ENCODE measurements around the gene BLCAP. TPM values are rescaled to one million over a fixed set of nuclear protein-coding genes. Genes with fewer than 3 reads are reported as not detected.

The BLCAP gene
- total RNA-seq, 3 donors from 2014 or later (not counting 1 experiment from before 2014, with no cell fraction given): 60.4 to 80.1 (median 77.9) TPM

DNA sequence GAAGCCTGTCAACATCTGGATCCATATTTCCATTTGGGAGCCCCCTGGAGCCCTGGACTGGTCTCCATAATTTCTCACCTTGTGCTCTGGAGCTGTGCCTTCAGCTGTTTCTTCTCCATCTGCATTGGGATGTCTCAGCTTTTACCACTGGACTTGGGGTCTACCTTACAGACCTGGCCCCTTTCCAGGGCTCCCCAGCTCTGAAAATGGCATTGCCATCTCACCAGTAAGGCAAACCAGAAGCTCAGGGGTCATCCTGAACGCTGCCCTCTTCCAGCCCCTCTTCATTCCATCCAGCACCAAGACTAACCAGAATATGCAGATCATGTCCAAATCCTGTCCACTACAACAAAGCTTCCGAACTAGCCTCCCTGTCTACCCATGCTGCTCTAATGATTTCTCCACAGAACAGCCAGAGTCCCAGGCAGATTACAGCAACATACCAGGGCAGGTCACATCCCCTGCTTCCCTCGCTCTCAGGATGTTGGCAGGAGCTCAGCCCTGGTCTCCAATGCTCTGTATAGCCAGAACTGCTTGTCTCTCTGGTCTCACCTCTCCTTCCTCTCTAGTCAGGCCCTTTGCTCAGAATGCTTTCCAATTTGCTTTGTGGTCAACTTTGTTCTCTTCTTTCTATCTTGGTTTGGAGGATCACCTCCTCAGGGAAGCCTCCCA lies 24.3 kb downstream of the BLCAP start:
- no peaks in the 10 kb centered on the region for H3K36me3 Mint-ChIP-seq
- Histone ChIP-seq H3K27ac (ENCODE audit: low read length) (no peak overlapping the region), H3K27me3 (ENCODE audit: control insufficient read depth, insufficient read depth, low read length) (no peaks in the 10 kb centered on the region), H3K9me3 (ENCODE audit: control insufficient read depth, insufficient read depth, low read length) (no peaks in the 10 kb centered on the region), H3K4me1 (ENCODE audit: control insufficient read depth, insufficient read depth, low read length) (peaks cover 3% of the 10 kb centered on the region), H3K4me3 (ENCODE audit: low read length) (no peak overlapping the region), H3K36me3 (ENCODE audit: control insufficient read depth, insufficient read depth, low read length) (peaks cover 2% of the 10 kb centered on the region)
- no peaks in the 10 kb centered on the region for H3K27me3 Mint-ChIP-seq (ENCODE audit: low read depth in 2 of 2)
- ATAC-seq: no peak
- no peaks in the 10 kb centered on the region for H3K9me3 Mint-ChIP-seq
- DNase-seq: no peak
- no peak overlapping the region for H3K27ac Mint-ChIP-seq
- TF ChIP-seq, protein P1, sequence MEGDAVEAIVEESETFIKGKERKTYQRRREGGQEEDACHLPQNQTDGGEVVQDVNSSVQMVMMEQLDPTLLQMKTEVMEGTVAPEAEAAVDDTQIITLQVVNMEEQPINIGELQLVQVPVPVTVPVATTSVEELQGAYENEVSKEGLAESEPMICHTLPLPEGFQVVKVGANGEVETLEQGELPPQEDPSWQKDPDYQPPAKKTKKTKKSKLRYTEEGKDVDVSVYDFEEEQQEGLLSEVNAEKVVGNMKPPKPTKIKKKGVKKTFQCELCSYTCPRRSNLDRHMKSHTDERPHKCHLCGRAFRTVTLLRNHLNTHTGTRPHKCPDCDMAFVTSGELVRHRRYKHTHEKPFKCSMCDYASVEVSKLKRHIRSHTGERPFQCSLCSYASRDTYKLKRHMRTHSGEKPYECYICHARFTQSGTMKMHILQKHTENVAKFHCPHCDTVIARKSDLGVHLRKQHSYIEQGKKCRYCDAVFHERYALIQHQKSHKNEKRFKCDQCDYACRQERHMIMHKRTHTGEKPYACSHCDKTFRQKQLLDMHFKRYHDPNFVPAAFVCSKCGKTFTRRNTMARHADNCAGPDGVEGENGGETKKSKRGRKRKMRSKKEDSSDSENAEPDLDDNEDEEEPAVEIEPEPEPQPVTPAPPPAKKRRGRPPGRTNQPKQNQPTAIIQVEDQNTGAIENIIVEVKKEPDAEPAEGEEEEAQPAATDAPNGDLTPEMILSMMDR (IDR thresholded peaks at IDR 0.05): no peak
- intact Hi-C loops (cut with micrococcal nuclease): no loop called here
- no peak overlapping the region for H3K4me3 Mint-ChIP-seq
- 93% methylated on average over 3 of the region's 3 CpGs for WGBS (ENCODE audit: insufficient coverage)
- no peaks in the 10 kb centered on the region for H3K4me1 Mint-ChIP-seq

DNA sequence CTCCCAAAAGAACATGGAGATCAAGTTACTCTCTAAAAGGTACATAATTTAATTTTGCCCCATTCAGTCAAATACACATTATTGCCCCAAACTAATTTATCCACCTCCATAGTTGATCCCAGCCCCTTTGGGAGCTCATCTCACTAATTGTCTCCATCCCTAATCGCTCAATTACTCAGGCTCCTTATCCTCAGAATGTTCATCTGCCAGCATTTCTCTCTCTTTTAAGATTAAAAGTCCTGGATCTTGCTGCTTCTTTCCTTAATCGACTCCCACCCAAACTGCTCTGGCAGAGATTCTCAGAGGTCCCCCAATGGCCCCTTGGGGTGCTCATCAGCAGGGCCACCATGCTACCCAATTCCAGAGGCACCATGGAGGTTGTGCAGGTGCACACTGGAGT lies 25.0 kb downstream of the BLCAP start:
- ATAC-seq: no peak
- no peaks in the 10 kb centered on the region for H3K27me3 Mint-ChIP-seq (ENCODE audit: low read depth in 2 of 2)
- no peaks in the 10 kb centered on the region for H3K27me3 ChIP-seq (ENCODE audit: control insufficient read depth, insufficient read depth, low read length)
- no peak overlapping the region for H3K4me3 Mint-ChIP-seq
- no peaks in the 10 kb centered on the region for H3K36me3 ChIP-seq (ENCODE audit: control insufficient read depth, insufficient read depth, low read length)
- no peak for DNase-seq
- H3K9me3 Mint-ChIP-seq: no peaks in the 10 kb centered on the region
- intact Hi-C loops (cut with micrococcal nuclease): no loop called here
- H3K4me1 Mint-ChIP-seq: no peaks in the 10 kb centered on the region
- H3K9me3 ChIP-seq (ENCODE audit: control insufficient read depth, insufficient read depth, low read length): no peaks in the 10 kb centered on the region
- H3K27ac Mint-ChIP-seq: no peak overlapping the region
- 100% methylated on average over 2 of the region's 2 CpGs for WGBS (ENCODE audit: insufficient coverage)
- H3K36me3 Mint-ChIP-seq: no peaks in the 10 kb centered on the region
- peaks cover 3% of the 10 kb centered on the region for H3K4me1 ChIP-seq (ENCODE audit: control insufficient read depth, insufficient read depth, low read length)
- TF ChIP-seq, protein P1 (IDR thresholded peaks at IDR 0.05): no peak
- H3K4me3 ChIP-seq (ENCODE audit: low read length): no peak overlapping the region
- H3K27ac ChIP-seq (ENCODE audit: low read length): no peak overlapping the region

DNA sequence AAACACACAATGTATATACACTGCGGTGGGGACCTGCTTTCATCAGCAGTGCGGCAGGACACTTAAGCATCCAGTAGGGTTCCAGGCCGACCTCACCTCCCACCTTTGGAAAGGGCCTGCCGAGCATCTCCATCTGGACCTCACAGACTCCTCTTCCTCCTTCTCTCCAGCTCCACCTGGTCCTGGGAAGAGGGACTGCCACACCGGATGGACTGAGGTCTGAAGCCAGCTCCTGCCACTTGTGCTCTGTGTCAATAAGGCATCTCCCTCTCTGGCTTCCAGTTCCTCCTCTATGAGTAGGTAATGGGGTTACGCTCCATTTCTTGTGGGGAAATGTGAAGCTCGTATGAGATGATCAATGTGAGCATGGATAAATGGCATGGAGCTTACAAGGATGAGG lies 25.7 kb downstream of the BLCAP start:
- Histone ChIP-seq H3K27ac (ENCODE audit: low read length) (no peak overlapping the region), H3K36me3 (ENCODE audit: control insufficient read depth, insufficient read depth, low read length) (no peaks in the 10 kb centered on the region), H3K4me1 (ENCODE audit: control insufficient read depth, insufficient read depth, low read length) (no peaks in the 10 kb centered on the region), H3K9me3 (ENCODE audit: control insufficient read depth, insufficient read depth, low read length) (no peaks in the 10 kb centered on the region), H3K27me3 (ENCODE audit: control insufficient read depth, insufficient read depth, low read length) (no peaks in the 10 kb centered on the region), H3K4me3 (ENCODE audit: low read length) (no peak overlapping the region)
- Mint-ChIP-seq H3K4me3 (no peak overlapping the region), H3K9me3 (no peaks in the 10 kb centered on the region), H3K4me1 (no peaks in the 10 kb centered on the region), H3K27me3 (ENCODE audit: low read depth in 2 of 2) (no peaks in the 10 kb centered on the region), H3K27ac (no peak overlapping the region), H3K36me3 (no peaks in the 10 kb centered on the region)
- no peak for DNase-seq
- intact Hi-C loops (cut with micrococcal nuclease): no loop called here
- 100% methylated on average over 5 of the region's 7 CpGs for WGBS (ENCODE audit: insufficient coverage)
- no peak for ATAC-seq
- TF ChIP-seq, protein P1 (IDR thresholded peaks at IDR 0.05): no peak

DNA sequence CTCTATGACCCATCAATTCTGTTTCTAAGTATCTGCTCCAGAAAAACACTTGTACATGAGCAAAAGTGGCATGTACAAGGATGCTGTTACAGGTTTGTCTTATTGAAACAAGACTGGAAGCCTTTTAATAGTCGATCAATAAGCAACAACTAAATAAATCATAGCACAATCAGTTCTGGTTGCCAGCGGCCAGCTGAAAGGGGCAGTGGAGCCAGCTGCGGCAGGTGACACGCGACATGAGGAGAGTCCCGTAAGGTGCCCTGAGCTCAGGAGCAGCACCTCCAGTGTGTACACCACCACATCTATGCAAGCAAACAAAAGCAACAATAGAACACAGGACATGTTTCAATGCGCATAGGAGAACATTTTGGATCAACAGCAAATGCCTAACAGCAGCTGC lies 27.4 kb downstream of the BLCAP start:
- Histone ChIP-seq H3K36me3 (ENCODE audit: control insufficient read depth, insufficient read depth, low read length) (no peaks in the 10 kb centered on the region), H3K4me3 (ENCODE audit: low read length) (no peak overlapping the region), H3K9me3 (ENCODE audit: control insufficient read depth, insufficient read depth, low read length) (no peaks in the 10 kb centered on the region), H3K4me1 (ENCODE audit: control insufficient read depth, insufficient read depth, low read length) (no peaks in the 10 kb centered on the region), H3K27ac (ENCODE audit: low read length) (no peak overlapping the region), H3K27me3 (ENCODE audit: control insufficient read depth, insufficient read depth, low read length) (no peaks in the 10 kb centered on the region)
- 98% methylated on average over 6 of the region's 7 CpGs for WGBS (ENCODE audit: insufficient coverage)
- DNase-seq (no peak), ATAC-seq (no peak)
- H3K27ac Mint-ChIP-seq: no peak overlapping the region
- no peaks in the 10 kb centered on the region for H3K36me3 Mint-ChIP-seq
- intact Hi-C loops (cut with micrococcal nuclease): no loop called here
- no peaks in the 10 kb centered on the region for H3K9me3 Mint-ChIP-seq
- H3K27me3 Mint-ChIP-seq (ENCODE audit: low read depth in 2 of 2): no peaks in the 10 kb centered on the region
- no peaks in the 10 kb centered on the region for H3K4me1 Mint-ChIP-seq
- no peak overlapping the region for H3K4me3 Mint-ChIP-seq
- TF ChIP-seq, protein P1 (IDR thresholded peaks at IDR 0.05): no peak

Data from natural killer cell (primary cell).